ENCODE results near the gene ALG14.
A peak's percentile ranks its signal among the peaks of the same experiment; 100 is the strongest.

ALG14 gene

DNA sequence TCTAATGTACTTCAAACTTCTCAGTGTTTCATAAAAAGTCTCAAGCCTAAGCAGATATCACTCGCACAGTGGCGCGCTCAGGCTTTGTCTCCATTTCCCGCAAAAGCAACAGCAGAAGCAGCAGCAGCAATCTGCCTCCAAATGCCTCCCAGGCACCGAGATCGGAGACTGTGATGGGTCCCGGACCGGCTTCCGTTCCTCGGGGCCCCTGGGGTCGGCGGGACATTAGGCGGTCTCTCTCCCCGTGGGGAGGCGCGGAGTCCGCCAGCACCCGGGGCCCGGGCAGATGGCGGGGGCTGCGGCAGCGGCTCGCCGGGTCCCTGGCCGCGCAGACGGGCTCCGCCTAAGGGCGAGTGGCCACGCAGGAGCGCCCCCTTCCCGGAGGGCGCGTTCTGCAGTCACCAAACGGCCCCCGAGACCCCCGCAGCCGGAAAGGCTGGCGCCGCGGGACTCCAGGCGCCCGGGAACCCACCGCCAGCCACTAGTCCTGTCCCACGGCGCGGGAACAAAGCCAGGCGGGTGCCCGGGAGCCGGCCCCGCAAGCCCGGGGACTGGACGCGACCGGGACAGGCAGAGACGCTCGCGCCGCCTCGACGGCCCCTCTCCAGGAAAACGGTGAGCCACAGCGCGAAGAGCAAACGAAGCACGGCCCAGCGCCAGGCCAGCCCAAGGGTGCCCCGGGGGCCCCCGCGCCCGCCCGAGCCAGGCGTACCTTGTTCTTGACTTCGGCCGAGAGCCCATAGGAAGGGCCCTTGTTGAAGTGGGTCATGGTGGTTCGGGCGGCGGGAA, 146.4 kb downstream of the ALG14 start:
- DNase-seq: peak in 2 of 4 experiments; percentile 5 to 12

- no peak for DNase-seq
These were observed 147.1 kb downstream of the ALG14 start for GRCh38 chr1:94925561-94926125.

- DNase-seq: no peak
These were observed 147.7 kb downstream of the ALG14 start for GRCh38 chr1:94925004-94925403.

Data from suppressor macrophage (primary cell).